DND-41 (cell line): Measurements from ENCODE around the gene KIAA1328.

ENCODE experiments used
- ATAC-seq: fragments of 200-7000 bp; cut with Tn5 transposase; 3 replicates; pipeline ENCODE4 v1.9.1; 2021; ENCODE audit warnings: low read depth; ENCODE audit not compliant: insufficient read depth
- DNase-seq: peaks from one replicate; pipeline ENCODE4 v3.0.0-alpha.2; 2020
- H2AFZ ChIP-seq: 2 replicates; pipeline ENCODE4 v1.6.0; 2012; ENCODE audit warnings: low read depth, low read length
- H3K27ac ChIP-seq: 2 replicates; pipeline ENCODE4 v1.5.1; 2012; ENCODE audit warnings: low read length, inconsistent platforms
- H3K27me3 ChIP-seq: fragments of 200-600 bp; sonication (generic); 2 replicates; pipeline ENCODE4 v1.6.0; 2012; ENCODE audit warnings: low read length, mild to moderate bottlenecking, inconsistent platforms; ENCODE audit not compliant: insufficient read depth, poor library complexity
- H3K36me3 ChIP-seq: 2 replicates; pipeline ENCODE4 v1.5.1; 2012; ENCODE audit warnings: low read length, inconsistent platforms; ENCODE audit not compliant: insufficient read depth
- H3K4me1 ChIP-seq: 2 replicates; pipeline ENCODE4 v1.5.1; 2012; ENCODE audit warnings: mild to moderate bottlenecking, low read length; ENCODE audit not compliant: insufficient read depth
- H3K4me2 ChIP-seq: 2 replicates; pipeline ENCODE4 v1.6.0; 2012; ENCODE audit warnings: mild to moderate bottlenecking, moderate library complexity, low read length, inconsistent platforms; ENCODE audit not compliant: insufficient read depth
- H3K4me3 ChIP-seq, 2 experiments: fragments of 200-600 bp in 1 of 2; shearing (Covaris generic) in 1 of 2; 2 replicates each; pipeline ENCODE4 v1.5.1; 2012 to 2016; ENCODE audit warnings: inconsistent platforms in 2 of 2, low read length in 2 of 2, mild to moderate bottlenecking in 2 of 2, low read depth in 1 of 2, moderate library complexity in 1 of 2
- H3K79me2 ChIP-seq: 2 replicates; pipeline ENCODE4 v1.6.0; 2012; ENCODE audit warnings: low read length, inconsistent platforms; ENCODE audit not compliant: insufficient read depth
- H3K9ac ChIP-seq: 2 replicates; pipeline ENCODE4 v1.6.0; 2012; ENCODE audit warnings: low read depth, mild to moderate bottlenecking, inconsistent platforms, low read length, moderate library complexity
- H3K9me3 ChIP-seq: 2 replicates; pipeline ENCODE4 v1.5.1; 2012; ENCODE audit warnings: low read length, moderate library complexity, mild to moderate bottlenecking, inconsistent platforms; ENCODE audit not compliant: insufficient read depth, severe bottlenecking
- H4K20me1 ChIP-seq: 2 replicates; pipeline ENCODE4 v1.6.0; 2012; ENCODE audit warnings: low read length; ENCODE audit not compliant: insufficient read depth
- CTCF ChIP-seq: IDR thresholded peaks from 2 replicates; pipeline ENCODE4 v1.5.1; 2012; ENCODE audit warnings: borderline replicate concordance, low read length, moderate library complexity, mild to moderate bottlenecking; ENCODE audit not compliant: poor library complexity, severe bottlenecking; ENCODE audit errors: extremely low read depth
- EZH2 ChIP-seq: IDR thresholded peaks from 3 replicates; pipeline ENCODE4 v1.6.1; 2012; ENCODE audit warnings: borderline replicate concordance, low read depth, mild to moderate bottlenecking, moderate library complexity, low read length, inconsistent platforms; ENCODE audit not compliant: severe bottlenecking

KIAA1328 gene

GRCh38 chr18:37246779-37247340 is 417.9 kb downstream of the KIAA1328 start:
- no peak for TF ChIP-seq EZH2
- TF ChIP-seq CTCF: no peak
- Histone ChIP-seq H3K27me3 (no peaks in the 10 kb centered on the region), H4K20me1 (no peaks in the 10 kb centered on the region; the same call in 1 of the 2 replicates), H2AFZ (no peak overlapping the region), H3K79me2 (no peaks in the 10 kb centered on the region), H3K27ac (no peak overlapping the region), H3K4me3 (no peak overlapping the region), H3K9ac (no peak overlapping the region), H3K4me1 (no peaks in the 10 kb centered on the region), H3K9me3 (no peaks in the 10 kb centered on the region), H3K4me2 (no peak overlapping the region), H3K36me3 (no peaks in the 10 kb centered on the region)
- DNase-seq (no peak), ATAC-seq (no peak)

- ATAC-seq (no peak), DNase-seq (no peak)
- no peak for TF ChIP-seq CTCF
- TF ChIP-seq EZH2: no peak
- Histone ChIP-seq H3K4me1 (no peaks in the 10 kb centered on the region), H3K36me3 (no peaks in the 10 kb centered on the region), H4K20me1 (no peaks in the 10 kb centered on the region; the same call in 1 of the 2 replicates), H3K9ac (no peak overlapping the region), H3K79me2 (no peaks in the 10 kb centered on the region), H3K4me2 (no peak overlapping the region), H3K27ac (no peak overlapping the region), H2AFZ (no peak overlapping the region), H3K9me3 (no peaks in the 10 kb centered on the region), H3K4me3 (no peak overlapping the region), H3K27me3 (no peaks in the 10 kb centered on the region)
These were observed 418.7 kb downstream of the KIAA1328 start for GRCh38 chr18:37247497-37248161.

- Histone ChIP-seq H3K36me3 (no peaks in the 10 kb centered on the region), H3K4me1 (no peaks in the 10 kb centered on the region), H3K9ac (no peak overlapping the region), H2AFZ (no peak overlapping the region), H4K20me1 (no peaks in the 10 kb centered on the region; the same call in 1 of the 2 replicates), H3K4me2 (no peak overlapping the region), H3K27me3 (no peaks in the 10 kb centered on the region), H3K4me3 (no peak overlapping the region), H3K9me3 (no peaks in the 10 kb centered on the region), H3K79me2 (no peaks in the 10 kb centered on the region), H3K27ac (no peak overlapping the region)
- no peak; the same call in 2 of the 3 replicates for ATAC-seq
- DNase-seq: no peak
- TF ChIP-seq EZH2: no peak
These were observed 419.4 kb downstream of the KIAA1328 start for GRCh38 chr18:37248281-37248680.

GRCh38 chr18:37249171-37249886 is 420.4 kb downstream of the KIAA1328 start:
- Histone ChIP-seq H3K36me3 (no peaks in the 10 kb centered on the region), H3K9me3 (no peaks in the 10 kb centered on the region), H3K4me2 (no peak overlapping the region), H3K4me1 (no peaks in the 10 kb centered on the region), H3K27ac (no peak overlapping the region), H4K20me1 (no peaks in the 10 kb centered on the region; the same call in 1 of the 2 replicates), H3K79me2 (no peaks in the 10 kb centered on the region), H3K9ac (no peak overlapping the region), H3K4me3 (no peak overlapping the region), H2AFZ (no peak overlapping the region), H3K27me3 (no peaks in the 10 kb centered on the region)
- no peak for DNase-seq
- no peak for ATAC-seq
- TF ChIP-seq CTCF (no peak), EZH2 (no peak)
